NCI-H1694 (cell line): ENCODE measurements around the gene POLDIP2.
"Not testable (repeated sequence)": the region's sequence is repeated elsewhere in the genome, so short reads cannot be mapped to it uniquely, and the experiment has no call there.

Source experiments
- DNase-seq: peaks from one replicate; lab custom pipeline; 2025; lab: John Stamatoyannopoulos, UW

POLDIP2 gene

GRCh38 chr17:28365487-28365886, 8.2 kb upstream of the POLDIP2 start:
- DNase-seq, result peak; percentile 24

GRCh38 chr17:28364665-28365363, 7.5 kb upstream of the POLDIP2 start, which contains the start of gene SEBOX:
Gene SEBOX, minus strand, starts transcription at chr17:28365199. Its CDS starts 48 bp downstream, at chr17:28365151.
- DNase-seq, result no peak

GRCh38 chr17:28363776-28364650, 6.7 kb upstream of the POLDIP2 start:
- no peak for DNase-seq

GRCh38 chr17:28363186-28363585, 5.9 kb upstream of the POLDIP2 start:
- DNase-seq, result no peak

- no peak for DNase-seq
These were observed 522 bp upstream of the POLDIP2 start for GRCh38 chr17:28357901-28358197.

- DNase-seq, result no peak
These were observed 7.1 kb downstream of the POLDIP2 start for GRCh38 chr17:28350271-28350670.

- DNase-seq, result no peak
These were observed 8.3 kb downstream of the POLDIP2 start for GRCh38 chr17:28348979-28349378.

GRCh38 chr17:28347261-28347891, 10.0 kb downstream of the POLDIP2 start:
- no peak for DNase-seq

- DNase-seq, result no peak
These were observed 10.5 kb downstream of the POLDIP2 start for GRCh38 chr17:28346746-28347246.

GRCh38 chr17:28346199-28346580, 11.1 kb downstream of the POLDIP2 start:
- DNase-seq, result no peak

GRCh38 chr17:28345419-28346198, 11.7 kb downstream of the POLDIP2 start:
- DNase-seq, result no peak

- no peak for DNase-seq
These were observed 12.9 kb downstream of the POLDIP2 start for GRCh38 chr17:28344435-28344901.

- DNase-seq, result no peak
These were observed 13.3 kb downstream of the POLDIP2 start for GRCh38 chr17:28344011-28344410.

GRCh38 chr17:28343491-28343932, 13.8 kb downstream of the POLDIP2 start:
- DNase-seq, result no peak

- no peak for DNase-seq
These were observed 15.0 kb downstream of the POLDIP2 start for GRCh38 chr17:28342313-28342712.

- DNase-seq, result no peak
These were observed 15.8 kb downstream of the POLDIP2 start for GRCh38 chr17:28341516-28341915.

- no peak for DNase-seq
These were observed 17.0 kb downstream of the POLDIP2 start for GRCh38 chr17:28340374-28340773.

- no peak for DNase-seq
These were observed 17.9 kb downstream of the POLDIP2 start for GRCh38 chr17:28339431-28339830.

- not testable (repeated sequence) for DNase-seq
These were observed 18.5 kb downstream of the POLDIP2 start for GRCh38 chr17:28338769-28339212.

- DNase-seq, result no peak
These were observed 19.1 kb downstream of the POLDIP2 start for GRCh38 chr17:28338056-28338768.
